Measurements from ENCODE around the gene TBC1D1.

- TF ChIP-seq CTCF (IDR thresholded peaks at IDR 0.05) (no peak), POLR2A (IDR thresholded peaks at IDR 0.05) (no peak)
Observed at GRCh38 chr4:38046727-38047489, 156.0 kb downstream of the TBC1D1 start.

Measured in vagina (tissue), 2 donors.